H1 (cell line): ENCODE results near the gene LRRC27.

Experiments
- CBX8 ChIP-seq: fragments of 300-800, 300-1000 bp; sonication (generic); IDR thresholded peaks from 2 replicates; pipeline ENCODE4 v1.7.1; 2016; ENCODE audit warnings: low read depth, low read length, borderline replicate concordance
- JUN ChIP-seq: IDR thresholded peaks from 2 replicates; pipeline ENCODE4 v1.6.1; 2011; ENCODE audit warnings: low read depth, mild to moderate bottlenecking, improper control_type of control experiment, low read length
- POLR2A ChIP-seq, 2 experiments: IDR thresholded peaks; 1 replicate in 1 of 2; 2 replicates in 1 of 2; pipeline ENCODE4 v1.6.1; 2011; ENCODE audit warnings: low read depth in 2 of 2, low read length in 2 of 2, mild to moderate bottlenecking in 2 of 2; ENCODE audit errors: control extremely low read depth in 1 of 2
- SIN3A ChIP-seq, 2 experiments: IDR thresholded peaks in 1 of 2; conservative IDR thresholded peaks in 1 of 2; 2 replicates each; pipeline ENCODE4 v1.6.1; 2011 to 2012; ENCODE audit warnings: low read length in 2 of 2, improper control_type of control experiment in 1 of 2, low read depth in 1 of 2, mild to moderate bottlenecking in 1 of 2
- TF ChIP-seq, protein P1 (sequence below), 3 experiments: IDR thresholded peaks; 1 replicate in 2 of 3; 2 replicates in 1 of 3; pipeline versions ENCODE4 v1.5.1 to v1.6.1; 2011; ENCODE audit warnings: low read length in 3 of 3, mild to moderate bottlenecking in 3 of 3, inconsistent platforms in 2 of 3, low read depth in 1 of 3, moderate library complexity in 1 of 3; ENCODE audit not compliant: insufficient read depth in 1 of 3; ENCODE audit errors: control extremely low read depth in 1 of 3

GRCh38 chr10:132397036-132397541 lies 65.1 kb downstream of the LRRC27 start, which contains the start of gene PWWP2B:
- no peak for TF ChIP-seq CBX8
- TF ChIP-seq SIN3A (conservative IDR thresholded peaks at IDR 0.05 in 1 of 2, IDR thresholded peaks at IDR 0.05 in 1 of 2; ENCODE audit: low read depth in 1 of 2, low read length in 2 of 2), result no peak
- TF ChIP-seq, protein P1, sequence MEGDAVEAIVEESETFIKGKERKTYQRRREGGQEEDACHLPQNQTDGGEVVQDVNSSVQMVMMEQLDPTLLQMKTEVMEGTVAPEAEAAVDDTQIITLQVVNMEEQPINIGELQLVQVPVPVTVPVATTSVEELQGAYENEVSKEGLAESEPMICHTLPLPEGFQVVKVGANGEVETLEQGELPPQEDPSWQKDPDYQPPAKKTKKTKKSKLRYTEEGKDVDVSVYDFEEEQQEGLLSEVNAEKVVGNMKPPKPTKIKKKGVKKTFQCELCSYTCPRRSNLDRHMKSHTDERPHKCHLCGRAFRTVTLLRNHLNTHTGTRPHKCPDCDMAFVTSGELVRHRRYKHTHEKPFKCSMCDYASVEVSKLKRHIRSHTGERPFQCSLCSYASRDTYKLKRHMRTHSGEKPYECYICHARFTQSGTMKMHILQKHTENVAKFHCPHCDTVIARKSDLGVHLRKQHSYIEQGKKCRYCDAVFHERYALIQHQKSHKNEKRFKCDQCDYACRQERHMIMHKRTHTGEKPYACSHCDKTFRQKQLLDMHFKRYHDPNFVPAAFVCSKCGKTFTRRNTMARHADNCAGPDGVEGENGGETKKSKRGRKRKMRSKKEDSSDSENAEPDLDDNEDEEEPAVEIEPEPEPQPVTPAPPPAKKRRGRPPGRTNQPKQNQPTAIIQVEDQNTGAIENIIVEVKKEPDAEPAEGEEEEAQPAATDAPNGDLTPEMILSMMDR (IDR thresholded peaks at IDR 0.05; ENCODE audit: control extremely low read depth in 1 of 3, insufficient read depth in 1 of 3, low read depth in 1 of 3, low read length in 3 of 3), result no peak
- no peak for TF ChIP-seq POLR2A (IDR thresholded peaks at IDR 0.05; ENCODE audit: control extremely low read depth in 1 of 2, low read depth in 2 of 2, low read length in 2 of 2)
- no peak for TF ChIP-seq JUN
